ENCODE results near the gene THAP8. TPM values are rescaled to one million over a fixed set of nuclear protein-coding genes. Genes with fewer than 3 reads are reported as not detected.

The THAP8 gene
- total RNA-seq, 1 donor from 2014 or later = 9.2 TPM

GRCh38 chr19:36031308-36031707, 22.8 kb downstream of the THAP8 start:
- no peak for TF ChIP-seq CTCF (IDR thresholded peaks at IDR 0.05; ENCODE audit: unreplicated experiment)
- Mint-ChIP-seq H3K9me3 (no peaks in the 10 kb centered on the region), H3K27ac (peak overlapping the region; percentile 32), H3K4me3 (peak overlapping the region; percentile 41), H3K4me1 (peaks cover 18% of the 10 kb centered on the region), H3K36me3 (peaks cover 28% of the 10 kb centered on the region), H3K27me3 (ENCODE audit: low read depth) (no peaks in the 10 kb centered on the region)
- DNase-seq (ENCODE audit: low spot score in 2 of 2, unreplicated experiment in 2 of 2) = no peak

- H3K27ac Mint-ChIP-seq = no peak overlapping the region
Measured at GRCh38 chr19:36030264-36031148, 23.6 kb downstream of the THAP8 start.

GRCh38 chr19:36028313-36029041, 25.6 kb downstream of the THAP8 start:
- Mint-ChIP-seq H3K36me3 (peaks cover 30% of the 10 kb centered on the region), H3K4me3 (no peak overlapping the region), H3K4me1 (peaks cover 13% of the 10 kb centered on the region), H3K27ac (no peak overlapping the region), H3K27me3 (ENCODE audit: low read depth) (no peaks in the 10 kb centered on the region), H3K9me3 (no peaks in the 10 kb centered on the region)
- no peak for DNase-seq (ENCODE audit: low spot score in 2 of 2, unreplicated experiment in 2 of 2)
- TF ChIP-seq CTCF (IDR thresholded peaks at IDR 0.05; ENCODE audit: unreplicated experiment) = no peak

More at GRCh38 chr19:36030264-36031148, 23.6 kb downstream of the THAP8 start:
- peaks cover 29% of the 10 kb centered on the region for H3K36me3 Mint-ChIP-seq
- no peak for TF ChIP-seq CTCF (IDR thresholded peaks at IDR 0.05; ENCODE audit: unreplicated experiment)
- peak overlapping the region; percentile 15 for H3K4me3 Mint-ChIP-seq
- no peak for DNase-seq (ENCODE audit: low spot score in 2 of 2, unreplicated experiment in 2 of 2)
- H3K9me3 Mint-ChIP-seq = no peaks in the 10 kb centered on the region
- no peaks in the 10 kb centered on the region for H3K27me3 Mint-ChIP-seq (ENCODE audit: low read depth)
- H3K4me1 Mint-ChIP-seq = peaks cover 18% of the 10 kb centered on the region

GRCh38 chr19:36027696-36028095, 26.4 kb downstream of the THAP8 start:
- Mint-ChIP-seq H3K36me3 (peaks cover 35% of the 10 kb centered on the region), H3K27me3 (ENCODE audit: low read depth) (no peaks in the 10 kb centered on the region), H3K4me1 (peaks cover 9% of the 10 kb centered on the region), H3K9me3 (no peaks in the 10 kb centered on the region), H3K27ac (no peak overlapping the region), H3K4me3 (no peak overlapping the region)
- no peak for DNase-seq (ENCODE audit: low spot score in 2 of 2, unreplicated experiment in 2 of 2)
- TF ChIP-seq CTCF (IDR thresholded peaks at IDR 0.05; ENCODE audit: unreplicated experiment) = no peak

- H3K27ac Mint-ChIP-seq = no peak overlapping the region
- DNase-seq (ENCODE audit: low spot score in 2 of 2, unreplicated experiment in 2 of 2) = no peak
- no peaks in the 10 kb centered on the region for H3K27me3 Mint-ChIP-seq (ENCODE audit: low read depth)
Measured at GRCh38 chr19:36026091-36026876, 27.8 kb downstream of the THAP8 start.

More at GRCh38 chr19:36026091-36026876, 27.8 kb downstream of the THAP8 start:
- H3K4me1 Mint-ChIP-seq = peaks cover 2% of the 10 kb centered on the region
- no peak for TF ChIP-seq CTCF (IDR thresholded peaks at IDR 0.05; ENCODE audit: unreplicated experiment)
- no peaks in the 10 kb centered on the region for H3K9me3 Mint-ChIP-seq
- peaks cover 35% of the 10 kb centered on the region for H3K36me3 Mint-ChIP-seq
- no peak overlapping the region for H3K4me3 Mint-ChIP-seq
